ENCODE data around the gene UBB. TPM values are rescaled to one million over a fixed set of nuclear protein-coding genes. Genes with fewer than 3 reads are reported as not detected.

UBB gene
- total RNA-seq, 2 experiments from 2014 or later, result 1,291 to 2,854 TPM

GRCh38 chr17:16423226-16423872, 42.5 kb downstream of the UBB start:
- Histone ChIP-seq H4K20me1 (ENCODE audit: insufficient read depth, low read length) (no peaks in the 10 kb centered on the region), H3K4me2 (ENCODE audit: low read length) (no peak overlapping the region), H3K9me2 (ENCODE audit: insufficient read depth, low read length) (no peaks in the 10 kb centered on the region), H3K36me3 (ENCODE audit: insufficient read depth, low read length) (no peaks in the 10 kb centered on the region), H2AFZ (ENCODE audit: low read length) (no peak overlapping the region), H3K4me3 (ENCODE audit: low read depth, low read length, poor library complexity, severe bottlenecking) (no peak overlapping the region), H3K9me3 (ENCODE audit: low read length) (no peaks in the 10 kb centered on the region), H3K4me1 (ENCODE audit: insufficient read depth, low read length, poor library complexity, severe bottlenecking) (peaks cover 12% of the 10 kb centered on the region), H3K27ac (ENCODE audit: low read depth, low read length, poor library complexity, severe bottlenecking) (no peak overlapping the region), H3K79me2 (ENCODE audit: insufficient read depth, low read depth, low read length) (no peaks in the 10 kb centered on the region)
- no peak for DNase-seq (ENCODE audit: low spot score)
- ChIA-PET CTCF (ENCODE audit: unreplicated experiment) (no interaction called here), POLR2A (interaction anchor here (0.6 kb wide), 1 partner anchor 22 kb away, joined by 3 read pairs; no protein-coding TSS in a partner anchor)
- intact Hi-C loops (cut with micrococcal nuclease; ENCODE audit: unreplicated experiment), result no loop called here
- BruUV-seq (replicated peaks), result no TSS peak
- TF ChIP-seq CTCF (conservative IDR thresholded peaks at IDR 0.05; ENCODE audit: low read length) (no peak), EZH2phosphoT487 (IDR thresholded peaks at IDR 0.05; ENCODE audit: borderline replicate concordance, low read depth, low read length) (no peak)

GRCh38 chr17:16425202-16425601, 44.3 kb downstream of the UBB start:
- no peak overlapping the region for H3K27ac ChIP-seq (ENCODE audit: low read depth, low read length, poor library complexity, severe bottlenecking)
- H3K4me2 ChIP-seq (ENCODE audit: low read length), result no peak overlapping the region
- no peak for DNase-seq (ENCODE audit: low spot score)
- H3K4me3 ChIP-seq (ENCODE audit: low read depth, low read length, poor library complexity, severe bottlenecking), result no peak overlapping the region
- intact Hi-C loops (cut with micrococcal nuclease; ENCODE audit: unreplicated experiment), result no loop called here
- TF ChIP-seq EZH2phosphoT487 (IDR thresholded peaks at IDR 0.05; ENCODE audit: borderline replicate concordance, low read depth, low read length) (no peak), CTCF (conservative IDR thresholded peaks at IDR 0.05; ENCODE audit: low read length) (no peak)
- H3K4me1 ChIP-seq (ENCODE audit: insufficient read depth, low read length, poor library complexity, severe bottlenecking), result no peaks in the 10 kb centered on the region
- H3K9me3 ChIP-seq (ENCODE audit: low read length), result no peaks in the 10 kb centered on the region
- no peak overlapping the region for H2AFZ ChIP-seq (ENCODE audit: low read length)
- H3K79me2 ChIP-seq (ENCODE audit: insufficient read depth, low read depth, low read length), result no peaks in the 10 kb centered on the region
- no TSS peak for BruUV-seq (replicated peaks)
- no peaks in the 10 kb centered on the region for H3K9me2 ChIP-seq (ENCODE audit: insufficient read depth, low read length)
- H3K36me3 ChIP-seq (ENCODE audit: insufficient read depth, low read length), result no peaks in the 10 kb centered on the region
- POLR2A ChIA-PET, result interaction anchor here (0.7 kb wide), 1 partner anchor 10 kb away, joined by 3 read pairs; no protein-coding TSS in a partner anchor
- CTCF ChIA-PET (ENCODE audit: unreplicated experiment), result interaction anchor here (1.1 kb wide), 1 partner anchor 10 kb away, joined by 3 read pairs; the partner anchor contains the start of gene TRPV2
- no peaks in the 10 kb centered on the region for H4K20me1 ChIP-seq (ENCODE audit: insufficient read depth, low read length)
